Stomach (tissue), 4 donors: ENCODE measurements around the gene DHRS4.
A peak's percentile ranks its signal among the peaks of the same experiment; 100 is the strongest.

Experiments used
- POLR2A ChIP-seq, 4 donors: fragments of 450-650 bp; IDR thresholded peaks; one replicate each; pipeline ENCODE4 v1.6.1; 2016; ENCODE audit warnings: antibody characterized with exemption in 4 of 4, control low read depth in 2 of 4, mild to moderate bottlenecking in 1 of 4, moderate library complexity in 1 of 4
- POLR2AphosphoS5 ChIP-seq, 3 donors: sonication (generic); formaldehyde crosslinking; IDR thresholded peaks; one replicate each; pipeline ENCODE4 v1.6.1; 2016; ENCODE audit warnings: antibody characterized with exemption in 3 of 3

GRCh38 chr14:23984891-23985602 lies 31.5 kb downstream of the DHRS4 start:
- TF ChIP-seq POLR2A (IDR thresholded peaks at IDR 0.05) (no peak), POLR2AphosphoS5 (IDR thresholded peaks at IDR 0.05) (peak in 2 of 3 donors; percentile 4 to 20)
